Parathyroid adenoma (tissue), 2 donors: ENCODE data around the gene PHLDB2.

Experiments used
- H2AFZ ChIP-seq: fragments of 300-600 bp; sonication (generic); one replicate; pipeline ENCODE4 v1.7.0; 2017; ENCODE audit warnings: antibody characterized with exemption, mild to moderate bottlenecking
- H3K27ac ChIP-seq: fragments of 300-600 bp; sonication (generic); one replicate; pipeline ENCODE4 v1.7.0; 2017
- H3K27me3 ChIP-seq: fragments of 300-600 bp; sonication (generic); one replicate; pipeline ENCODE4 v1.7.0; 2017; ENCODE audit warnings: low read length; ENCODE audit not compliant: control insufficient read depth, insufficient read depth
- H3K36me3 ChIP-seq: fragments of 300-600 bp; sonication (generic); one replicate; pipeline ENCODE4 v1.7.0; 2017; ENCODE audit warnings: low read length; ENCODE audit not compliant: control insufficient read depth, insufficient read depth
- H3K4me1 ChIP-seq: fragments of 300-600 bp; sonication (generic); one replicate; pipeline ENCODE4 v1.7.0; 2017; ENCODE audit warnings: control low read depth
- H3K4me2 ChIP-seq: fragments of 300-600 bp; sonication (generic); one replicate; pipeline ENCODE4 v1.7.0; 2017; ENCODE audit warnings: low read length
- H3K4me3 ChIP-seq: fragments of 300-600 bp; sonication (generic); one replicate; pipeline ENCODE4 v1.7.0; 2017; ENCODE audit warnings: low read depth, low read length
- H3K79me2 ChIP-seq: fragments of 300-600 bp; sonication (generic); one replicate; pipeline ENCODE4 v1.7.0; 2017; ENCODE audit warnings: control low read depth
- H3K9ac ChIP-seq: fragments of 300-600 bp; sonication (generic); one replicate; pipeline ENCODE4 v1.7.0; 2017; ENCODE audit warnings: mild to moderate bottlenecking
- H3K9me3 ChIP-seq: fragments of 300-600 bp; sonication (generic); one replicate; pipeline ENCODE4 v1.7.0; 2017; ENCODE audit warnings: low read length; ENCODE audit not compliant: control insufficient read depth
- TF ChIP-seq, protein P1 (sequence below): fragments of 300-600 bp; sonication (generic); IDR thresholded peaks from one replicate; pipeline ENCODE4 v1.7.0; 2017; ENCODE audit warnings: antibody characterized with exemption, mild to moderate bottlenecking
- donor health status: primary hyperparathyroidism.

PHLDB2 gene

DNA sequence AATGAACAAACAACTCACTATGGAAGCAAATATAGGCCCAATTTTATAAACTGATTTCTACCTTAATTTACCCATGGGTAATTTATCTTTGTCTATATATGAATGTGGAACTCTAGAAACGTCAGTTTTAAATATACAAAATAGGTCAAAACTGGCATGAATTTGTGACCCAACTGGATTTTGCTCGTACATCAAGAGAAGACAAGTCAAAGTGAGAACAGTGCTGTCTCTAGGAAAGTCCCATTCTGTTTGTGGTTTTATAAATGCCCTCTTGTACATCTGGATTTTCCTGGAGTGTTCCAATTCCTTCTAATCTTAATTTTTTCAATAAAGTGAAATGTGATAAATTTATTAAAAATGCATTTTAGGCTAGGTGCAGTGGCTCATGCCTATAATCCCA lies 69.5 kb downstream of the PHLDB2 start:
- H3K79me2 ChIP-seq: no peaks in the 10 kb centered on the region

GRCh38 chr3:111929484-111929883 lies 70.4 kb downstream of the PHLDB2 start:
- Histone ChIP-seq H3K79me2 (no peaks in the 10 kb centered on the region), H3K4me1 (no peaks in the 10 kb centered on the region), H3K9me3 (no peaks in the 10 kb centered on the region), H3K36me3 (no peaks in the 10 kb centered on the region), H3K9ac (no peak overlapping the region), H3K27ac (no peak overlapping the region), H2AFZ (no peak overlapping the region), H3K27me3 (no peaks in the 10 kb centered on the region), H3K4me3 (no peak overlapping the region), H3K4me2 (no peak overlapping the region)
- TF ChIP-seq, protein P1, sequence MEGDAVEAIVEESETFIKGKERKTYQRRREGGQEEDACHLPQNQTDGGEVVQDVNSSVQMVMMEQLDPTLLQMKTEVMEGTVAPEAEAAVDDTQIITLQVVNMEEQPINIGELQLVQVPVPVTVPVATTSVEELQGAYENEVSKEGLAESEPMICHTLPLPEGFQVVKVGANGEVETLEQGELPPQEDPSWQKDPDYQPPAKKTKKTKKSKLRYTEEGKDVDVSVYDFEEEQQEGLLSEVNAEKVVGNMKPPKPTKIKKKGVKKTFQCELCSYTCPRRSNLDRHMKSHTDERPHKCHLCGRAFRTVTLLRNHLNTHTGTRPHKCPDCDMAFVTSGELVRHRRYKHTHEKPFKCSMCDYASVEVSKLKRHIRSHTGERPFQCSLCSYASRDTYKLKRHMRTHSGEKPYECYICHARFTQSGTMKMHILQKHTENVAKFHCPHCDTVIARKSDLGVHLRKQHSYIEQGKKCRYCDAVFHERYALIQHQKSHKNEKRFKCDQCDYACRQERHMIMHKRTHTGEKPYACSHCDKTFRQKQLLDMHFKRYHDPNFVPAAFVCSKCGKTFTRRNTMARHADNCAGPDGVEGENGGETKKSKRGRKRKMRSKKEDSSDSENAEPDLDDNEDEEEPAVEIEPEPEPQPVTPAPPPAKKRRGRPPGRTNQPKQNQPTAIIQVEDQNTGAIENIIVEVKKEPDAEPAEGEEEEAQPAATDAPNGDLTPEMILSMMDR: no peak

More for the DNA sequence above, 69.5 kb downstream of the PHLDB2 start:
- no peak overlapping the region for H3K4me2 ChIP-seq
- no peaks in the 10 kb centered on the region for H3K27me3 ChIP-seq
- no peaks in the 10 kb centered on the region for H3K9me3 ChIP-seq
- no peaks in the 10 kb centered on the region for H3K36me3 ChIP-seq
- no peak overlapping the region for H3K27ac ChIP-seq
- no peak overlapping the region for H3K4me3 ChIP-seq
- H3K9ac ChIP-seq: no peak overlapping the region
- TF ChIP-seq, protein P1: no peak
- no peaks in the 10 kb centered on the region for H3K4me1 ChIP-seq
- no peak overlapping the region for H2AFZ ChIP-seq

DNA sequence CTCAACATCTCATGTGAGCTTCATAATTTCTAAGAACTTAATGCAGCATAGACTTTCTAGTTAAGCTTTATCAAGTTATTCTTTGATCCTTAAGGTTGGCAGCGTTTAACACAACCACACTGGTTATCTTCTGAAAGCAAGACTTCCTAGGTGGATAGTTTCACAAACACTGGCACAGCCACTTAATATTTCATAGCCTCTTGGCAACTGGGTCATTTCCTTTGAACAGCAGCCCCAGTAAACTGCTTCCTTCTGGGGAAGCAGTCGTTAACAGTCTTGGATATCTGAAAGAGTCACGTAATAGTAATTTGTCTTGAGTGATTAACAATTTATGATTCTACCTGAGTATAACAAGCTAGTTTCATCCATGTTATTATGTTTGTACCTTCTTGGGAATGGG lies 73.9 kb downstream of the PHLDB2 start:
- Histone ChIP-seq H3K36me3 (no peaks in the 10 kb centered on the region), H3K4me3 (no peak overlapping the region), H3K79me2 (no peaks in the 10 kb centered on the region), H3K4me1 (no peaks in the 10 kb centered on the region), H3K27me3 (no peaks in the 10 kb centered on the region), H3K4me2 (no peak overlapping the region), H3K9me3 (no peaks in the 10 kb centered on the region), H3K27ac (no peak overlapping the region), H2AFZ (no peak overlapping the region), H3K9ac (no peak overlapping the region)
- TF ChIP-seq, protein P1: no peak

- Histone ChIP-seq H3K9me3 (no peaks in the 10 kb centered on the region), H3K4me1 (no peaks in the 10 kb centered on the region), H3K36me3 (no peaks in the 10 kb centered on the region), H3K27ac (no peak overlapping the region), H3K4me2 (no peak overlapping the region), H2AFZ (no peak overlapping the region), H3K4me3 (no peak overlapping the region), H3K27me3 (no peaks in the 10 kb centered on the region), H3K9ac (no peak overlapping the region), H3K79me2 (no peaks in the 10 kb centered on the region)
- TF ChIP-seq, protein P1: no peak
Measured at GRCh38 chr3:111936191-111936841, 77.3 kb downstream of the PHLDB2 start.

DNA sequence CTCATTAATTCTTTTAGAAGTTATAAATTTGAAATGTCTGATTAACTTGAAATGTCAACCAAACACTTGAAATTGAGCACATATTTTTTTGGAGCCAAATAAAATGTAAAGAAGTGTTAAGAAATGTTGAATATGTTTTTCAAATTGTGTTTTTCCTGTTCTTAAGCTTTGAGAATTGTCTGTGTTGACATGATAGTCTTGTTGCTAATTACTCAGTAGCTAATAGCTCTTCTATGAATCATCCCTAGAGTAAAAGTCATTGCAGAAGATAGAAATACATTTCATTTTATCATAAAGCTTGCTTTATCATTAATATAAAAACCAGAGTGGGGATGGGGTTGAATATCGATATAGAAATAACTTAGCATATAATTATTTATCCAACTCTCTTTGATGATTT lies 77.9 kb downstream of the PHLDB2 start:
- H3K36me3 ChIP-seq: no peaks in the 10 kb centered on the region
- no peaks in the 10 kb centered on the region for H3K27me3 ChIP-seq
- no peak overlapping the region for H3K4me3 ChIP-seq
- H3K4me2 ChIP-seq: no peak overlapping the region
- no peak overlapping the region for H2AFZ ChIP-seq
- H3K4me1 ChIP-seq: no peaks in the 10 kb centered on the region
- no peaks in the 10 kb centered on the region for H3K9me3 ChIP-seq
- H3K79me2 ChIP-seq: no peaks in the 10 kb centered on the region
- no peak overlapping the region for H3K9ac ChIP-seq
- H3K27ac ChIP-seq: no peak overlapping the region
- TF ChIP-seq, protein P1: no peak
